Erythroblast (primary cell): ENCODE measurements around the gene ERH.

Experiments
- GATA1 ChIP-seq: IDR thresholded peaks from 2 replicates; pipeline ENCODE4 v1.6.1; 2011; ENCODE audit warnings: low read depth, mild to moderate bottlenecking, control low read depth, low read length, moderate library complexity
- POLR2A ChIP-seq: IDR thresholded peaks from 2 replicates; pipeline ENCODE4 v1.6.1; 2011; ENCODE audit warnings: mild to moderate bottlenecking, low read length

DNA sequence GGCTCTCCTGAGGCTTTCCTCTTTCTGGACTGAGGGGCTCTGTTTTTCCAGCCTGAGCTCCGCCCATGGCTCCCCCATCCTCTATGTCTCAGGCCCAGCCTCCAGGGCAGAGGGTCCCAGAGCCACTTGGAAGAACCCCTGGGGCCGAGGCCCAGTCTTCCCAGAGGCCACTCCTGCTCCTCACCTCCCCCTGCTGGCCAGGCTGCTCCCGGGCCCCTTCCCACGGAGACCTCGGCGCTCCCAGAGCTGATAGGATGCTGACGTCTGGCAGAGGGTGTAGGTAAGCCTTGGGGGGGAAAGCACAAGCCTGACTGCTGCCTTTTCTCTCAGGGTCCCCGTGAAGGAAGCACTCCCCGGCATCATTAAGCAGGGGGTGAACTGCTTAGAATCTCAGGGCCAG, 51.4 kb downstream of the ERH start:
- no peak for TF ChIP-seq POLR2A
- no peak for TF ChIP-seq GATA1
